Hepatocyte (in vitro differentiated cells): ENCODE data around the gene SMIM7. TPM values are rescaled to one million over a fixed set of nuclear protein-coding genes. Genes with fewer than 3 reads are reported as not detected.

Experiments
- DNase-seq: peaks from one replicate; pipeline ENCODE4 v3.0.0-alpha.2; 2016; ENCODE audit warnings: low spot score
- H2AFZ ChIP-seq: fragments of 200-600 bp; sonication (generic); 2 replicates; pipeline ENCODE4 v1.6.0; 2016; ENCODE audit warnings: antibody characterized with exemption, mild to moderate bottlenecking
- H3K27ac ChIP-seq: fragments of 200-600 bp; sonication (generic); 2 replicates; pipeline ENCODE4 v1.5.1; 2016; ENCODE audit warnings: mild to moderate bottlenecking
- H3K27me3 ChIP-seq: fragments of 200-600 bp; sonication (generic); 2 replicates; pipeline ENCODE4 v1.6.1; 2016
- H3K36me3 ChIP-seq: fragments of 200-600 bp; sonication (generic); replicated peaks from 2 replicates; pipeline ENCODE4 v1.5.1; 2016; ENCODE audit warnings: low read depth; ENCODE audit not compliant: insufficient read depth
- H3K4me1 ChIP-seq: fragments of 200-600 bp; sonication (generic); 2 replicates; pipeline ENCODE4 v1.5.1; 2016; ENCODE audit warnings: mild to moderate bottlenecking, moderate library complexity; ENCODE audit not compliant: insufficient read depth
- H3K4me2 ChIP-seq: fragments of 200-600 bp; sonication (generic); 2 replicates; pipeline ENCODE4 v1.6.0; 2016
- H3K4me3 ChIP-seq: fragments of 200-600 bp; sonication (generic); 2 replicates; pipeline ENCODE4 v1.5.1; 2016; ENCODE audit warnings: mild to moderate bottlenecking
- H3K79me2 ChIP-seq: fragments of 200-600 bp; sonication (generic); 2 replicates; pipeline ENCODE4 v1.6.0; 2017; ENCODE audit warnings: mild to moderate bottlenecking
- H3K9me2 ChIP-seq: fragments of 200-600 bp; sonication (generic); replicated peaks from 2 replicates; pipeline ENCODE4 v1.6.0; 2017; ENCODE audit warnings: mild to moderate bottlenecking; ENCODE audit not compliant: insufficient read depth
- H3K9me3 ChIP-seq: fragments of 200-600 bp; sonication (generic); 2 replicates; pipeline ENCODE4 v1.5.1; 2016; ENCODE audit warnings: low read depth, mild to moderate bottlenecking
- H4K20me1 ChIP-seq: fragments of 200-600 bp; sonication (generic); 2 replicates; pipeline ENCODE4 v1.6.0; 2016; ENCODE audit warnings: mild to moderate bottlenecking; ENCODE audit not compliant: insufficient read depth, poor library complexity, severe bottlenecking
- CTCF ChIP-seq: fragments of 200-600 bp; sonication (generic); IDR thresholded peaks from 2 replicates; pipeline ENCODE4 v1.5.1; 2016; ENCODE audit warnings: antibody characterized with exemption, mild to moderate bottlenecking; ENCODE audit not compliant: poor library complexity
- EZH2 ChIP-seq: fragments of 200-600 bp; sonication (generic); IDR thresholded peaks from 2 replicates; pipeline ENCODE4 v1.6.1; 2016; ENCODE audit warnings: antibody characterized with exemption, mild to moderate bottlenecking, borderline replicate concordance
- EZH2phosphoT487 ChIP-seq: fragments of 200-600 bp; sonication (generic); IDR thresholded peaks from one replicate; pipeline ENCODE4 v1.6.1; 2018; ENCODE audit warnings: antibody characterized with exemption, mild to moderate bottlenecking, low read depth, moderate library complexity; ENCODE audit not compliant: unreplicated experiment, severe bottlenecking
- WGBS: methylation state at CpG from one replicate; pipeline ENCODE4 v1.1.6; 2016; ENCODE audit warnings: low lambda C conversion rate; ENCODE audit errors: missing lambda C conversion rate; 5-methylcytosine and 5-hydroxymethylcytosine counted together
- polyA plus RNA-seq: library from polyadenylated mRNA; unstranded; fragments of >200 nt; fragmentation: Nextera tagmentation; extraction: Ambion mirVana; gene quantifications from 2 replicates; pipeline ENCODE4 v1.2.1, GENCODE V29; 2016
- total RNA-seq: library from RNA; depleted of rRNA; stranded (reverse); fragments of >200 nt; gene quantifications from 2 replicates; pipeline ENCODE4 v1.2.3, GENCODE V29; 2014

SMIM7 gene
- total and polyA plus RNA-seq, 2 experiments from 2014 or later: 99.2 to 141 TPM

GRCh38 chr19:16605115-16605514, 54.8 kb downstream of the SMIM7 start:
- Histone ChIP-seq H4K20me1 (peaks cover 81% of the 10 kb centered on the region), H2AFZ (no peak overlapping the region), H3K4me2 (no peak overlapping the region), H3K9me3 (no peaks in the 10 kb centered on the region), H3K27me3 (no peaks in the 10 kb centered on the region), H3K9me2 (no peaks in the 10 kb centered on the region), H3K27ac (no peak overlapping the region), H3K4me1 (no peaks in the 10 kb centered on the region), H3K79me2 (peaks cover 96% of the 10 kb centered on the region), H3K4me3 (no peak overlapping the region), H3K36me3 (no peaks in the 10 kb centered on the region)
- no peak for TF ChIP-seq EZH2phosphoT487
- TF ChIP-seq EZH2: no peak
- TF ChIP-seq CTCF: no peak
- 92% methylated on average over 3 of the region's 3 CpGs for WGBS
- DNase-seq: no peak

- Histone ChIP-seq H3K4me3 (no peak overlapping the region), H3K27me3 (no peaks in the 10 kb centered on the region), H3K4me1 (no peaks in the 10 kb centered on the region), H2AFZ (no peak overlapping the region), H3K79me2 (peaks cover 96% of the 10 kb centered on the region), H4K20me1 (peaks cover 85% of the 10 kb centered on the region), H3K36me3 (no peaks in the 10 kb centered on the region), H3K9me3 (no peaks in the 10 kb centered on the region), H3K27ac (no peak overlapping the region), H3K4me2 (no peak overlapping the region), H3K9me2 (no peaks in the 10 kb centered on the region)
- DNase-seq: no peak
- 96% methylated on average over 6 of the region's 6 CpGs for WGBS
- TF ChIP-seq CTCF (no peak), EZH2phosphoT487 (no peak), EZH2 (no peak)
Observed at GRCh38 chr19:16604615-16605014, 55.3 kb downstream of the SMIM7 start.

- no peak overlapping the region for H3K4me3 ChIP-seq
- peaks cover 88% of the 10 kb centered on the region for H4K20me1 ChIP-seq
- no peaks in the 10 kb centered on the region for H3K9me3 ChIP-seq
- no peaks in the 10 kb centered on the region for H3K9me2 ChIP-seq
- no peak overlapping the region for H3K4me2 ChIP-seq
- no peaks in the 10 kb centered on the region for H3K36me3 ChIP-seq
- H2AFZ ChIP-seq: no peak overlapping the region
- no peak overlapping the region for H3K27ac ChIP-seq
- H3K4me1 ChIP-seq: no peaks in the 10 kb centered on the region
- peaks cover 99% of the 10 kb centered on the region for H3K79me2 ChIP-seq
- 80% methylated on average over 3 of the region's 3 CpGs for WGBS
- DNase-seq: no peak
- no peaks in the 10 kb centered on the region for H3K27me3 ChIP-seq
- TF ChIP-seq EZH2 (no peak), CTCF (no peak), EZH2phosphoT487 (no peak)
Observed at GRCh38 chr19:16603090-16603489, 56.9 kb downstream of the SMIM7 start.

- H3K4me2 ChIP-seq: no peak overlapping the region
- H3K4me1 ChIP-seq: no peaks in the 10 kb centered on the region
- TF ChIP-seq EZH2phosphoT487 (no peak), CTCF (no peak), EZH2 (no peak)
- H3K27me3 ChIP-seq: no peaks in the 10 kb centered on the region
- no peak overlapping the region for H2AFZ ChIP-seq
- peaks cover 98% of the 10 kb centered on the region for H3K79me2 ChIP-seq
- H3K4me3 ChIP-seq: no peak overlapping the region
- H4K20me1 ChIP-seq: peaks cover 84% of the 10 kb centered on the region
- WGBS: 95% methylated on average over 20 of the region's 20 CpGs
- H3K9me2 ChIP-seq: no peaks in the 10 kb centered on the region
- H3K36me3 ChIP-seq: no peaks in the 10 kb centered on the region
- no peaks in the 10 kb centered on the region for H3K9me3 ChIP-seq
- no peak for DNase-seq
- H3K27ac ChIP-seq: no peak overlapping the region
Observed at GRCh38 chr19:16601378-16602052, 58.4 kb downstream of the SMIM7 start.
